ENCODE results near the gene NR1D1. TPM values are rescaled to one million over a fixed set of nuclear protein-coding genes. Genes with fewer than 3 reads are reported as not detected.

NR1D1 gene
- total and polyA plus RNA-seq, 2 of the 13 experiments (the other 11 are each of a cell fraction or from before 2014, with no cell fraction given): 2.1 to 2.7 TPM

DNA sequence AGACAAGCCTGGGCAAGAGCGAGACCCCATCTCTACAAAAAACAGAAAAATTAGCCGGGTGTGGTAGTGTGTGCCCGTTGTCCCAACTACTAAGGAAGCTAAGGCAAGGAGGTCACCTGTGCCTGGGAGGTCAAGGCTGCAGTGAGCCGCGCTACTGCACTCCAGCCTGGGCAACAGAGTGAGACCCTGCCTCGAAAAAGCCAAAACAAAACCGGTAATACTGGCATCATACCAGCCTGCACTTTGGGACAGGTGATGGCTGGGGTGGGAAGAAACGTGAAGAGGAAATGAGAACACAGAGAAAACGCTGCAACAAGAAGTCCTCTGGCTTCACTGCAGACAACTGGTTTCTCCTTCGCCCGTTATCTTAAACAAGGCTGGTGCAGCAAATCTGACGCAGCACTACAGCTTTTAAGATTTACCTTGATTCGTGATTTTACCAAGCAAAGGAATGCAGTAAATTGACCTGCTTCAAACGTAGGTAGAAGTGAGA lies 39.2 kb upstream of the NR1D1 start (continued):
- TF ChIP-seq, protein P1, sequence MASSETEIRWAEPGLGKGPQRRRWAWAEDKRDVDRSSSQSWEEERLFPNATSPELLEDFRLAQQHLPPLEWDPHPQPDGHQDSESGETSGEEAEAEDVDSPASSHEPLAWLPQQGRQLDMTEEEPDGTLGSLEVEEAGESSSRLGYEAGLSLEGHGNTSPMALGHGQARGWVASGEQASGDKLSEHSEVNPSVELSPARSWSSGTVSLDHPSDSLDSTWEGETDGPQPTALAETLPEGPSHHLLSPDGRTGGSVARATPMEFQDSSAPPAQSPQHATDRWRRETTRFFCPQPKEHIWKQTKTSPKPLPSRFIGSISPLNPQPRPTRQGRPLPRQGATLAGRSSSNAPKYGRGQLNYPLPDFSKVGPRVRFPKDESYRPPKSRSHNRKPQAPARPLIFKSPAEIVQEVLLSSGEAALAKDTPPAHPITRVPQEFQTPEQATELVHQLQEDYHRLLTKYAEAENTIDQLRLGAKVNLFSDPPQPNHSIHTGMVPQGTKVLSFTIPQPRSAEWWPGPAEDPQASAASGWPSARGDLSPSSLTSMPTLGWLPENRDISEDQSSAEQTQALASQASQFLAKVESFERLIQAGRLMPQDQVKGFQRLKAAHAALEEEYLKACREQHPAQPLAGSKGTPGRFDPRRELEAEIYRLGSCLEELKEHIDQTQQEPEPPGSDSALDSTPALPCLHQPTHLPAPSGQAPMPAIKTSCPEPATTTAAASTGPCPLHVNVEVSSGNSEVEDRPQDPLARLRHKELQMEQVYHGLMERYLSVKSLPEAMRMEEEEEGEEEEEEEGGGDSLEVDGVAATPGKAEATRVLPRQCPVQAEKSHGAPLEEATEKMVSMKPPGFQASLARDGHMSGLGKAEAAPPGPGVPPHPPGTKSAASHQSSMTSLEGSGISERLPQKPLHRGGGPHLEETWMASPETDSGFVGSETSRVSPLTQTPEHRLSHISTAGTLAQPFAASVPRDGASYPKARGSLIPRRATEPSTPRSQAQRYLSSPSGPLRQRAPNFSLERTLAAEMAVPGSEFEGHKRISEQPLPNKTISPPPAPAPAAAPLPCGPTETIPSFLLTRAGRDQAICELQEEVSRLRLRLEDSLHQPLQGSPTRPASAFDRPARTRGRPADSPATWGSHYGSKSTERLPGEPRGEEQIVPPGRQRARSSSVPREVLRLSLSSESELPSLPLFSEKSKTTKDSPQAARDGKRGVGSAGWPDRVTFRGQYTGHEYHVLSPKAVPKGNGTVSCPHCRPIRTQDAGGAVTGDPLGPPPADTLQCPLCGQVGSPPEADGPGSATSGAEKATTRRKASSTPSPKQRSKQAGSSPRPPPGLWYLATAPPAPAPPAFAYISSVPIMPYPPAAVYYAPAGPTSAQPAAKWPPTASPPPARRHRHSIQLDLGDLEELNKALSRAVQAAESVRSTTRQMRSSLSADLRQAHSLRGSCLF (CRISPR knock-in tag; IDR thresholded peaks at IDR 0.05; ENCODE audit: borderline replicate concordance): 0 out of 2 replicates have a peak, but pooled peaks have one; percentile 76
- TF ChIP-seq ZNF296 (CRISPR knock-in tag; conservative IDR thresholded peaks at IDR 0.05): no peak
- no peak for TF ChIP-seq ZFP36L1 (CRISPR knock-in tag; IDR thresholded peaks at IDR 0.05)
- 0 out of 2 replicates have a peak, but pooled peaks have one; percentile 3 for TF ChIP-seq ZNF564 (CRISPR knock-in tag; IDR thresholded peaks at IDR 0.05)
- TF ChIP-seq ZNF432 (CRISPR knock-in tag; IDR thresholded peaks at IDR 0.05; ENCODE audit: borderline replicate concordance): no peak
- TF ChIP-seq FOXJ3 (CRISPR knock-in tag; IDR thresholded peaks at IDR 0.05; ENCODE audit: borderline replicate concordance): no peak
- TF ChIP-seq MAFF (IDR thresholded peaks at IDR 0.05; ENCODE audit: low read depth, low read length): no peak
- TF ChIP-seq XBP1 (CRISPR knock-in tag; IDR thresholded peaks at IDR 0.05): no peak
- TF ChIP-seq EZH2 (conservative IDR thresholded peaks at IDR 0.05; ENCODE audit: low read depth, low read length): no peak
- TF ChIP-seq, protein P2, sequence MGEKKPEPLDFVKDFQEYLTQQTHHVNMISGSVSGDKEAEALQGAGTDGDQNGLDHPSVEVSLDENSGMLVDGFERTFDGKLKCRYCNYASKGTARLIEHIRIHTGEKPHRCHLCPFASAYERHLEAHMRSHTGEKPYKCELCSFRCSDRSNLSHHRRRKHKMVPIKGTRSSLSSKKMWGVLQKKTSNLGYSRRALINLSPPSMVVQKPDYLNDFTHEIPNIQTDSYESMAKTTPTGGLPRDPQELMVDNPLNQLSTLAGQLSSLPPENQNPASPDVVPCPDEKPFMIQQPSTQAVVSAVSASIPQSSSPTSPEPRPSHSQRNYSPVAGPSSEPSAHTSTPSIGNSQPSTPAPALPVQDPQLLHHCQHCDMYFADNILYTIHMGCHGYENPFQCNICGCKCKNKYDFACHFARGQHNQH (CRISPR knock-in tag; IDR thresholded peaks at IDR 0.05): peak; percentile 58; the same call in 1 of the 2 replicates
- no peak for TF ChIP-seq CREB1 (IDR thresholded peaks at IDR 0.05)
- TF ChIP-seq CREB1 (CRISPR knock-in tag; IDR thresholded peaks at IDR 0.05): no peak
- TF ChIP-seq TCF12 (IDR thresholded peaks at IDR 0.05): no peak
- no peak for TF ChIP-seq TCF12 (CRISPR knock-in tag; IDR thresholded peaks at IDR 0.05)
- 0 out of 2 replicates have a peak, but pooled peaks have one; percentile 65 for TF ChIP-seq KDM4B (CRISPR knock-in tag; IDR thresholded peaks at IDR 0.05)
- TF ChIP-seq, protein P3, sequence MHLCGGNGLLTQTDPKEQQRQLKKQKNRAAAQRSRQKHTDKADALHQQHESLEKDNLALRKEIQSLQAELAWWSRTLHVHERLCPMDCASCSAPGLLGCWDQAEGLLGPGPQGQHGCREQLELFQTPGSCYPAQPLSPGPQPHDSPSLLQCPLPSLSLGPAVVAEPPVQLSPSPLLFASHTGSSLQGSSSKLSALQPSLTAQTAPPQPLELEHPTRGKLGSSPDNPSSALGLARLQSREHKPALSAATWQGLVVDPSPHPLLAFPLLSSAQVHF (CRISPR knock-in tag; IDR thresholded peaks at IDR 0.05): no peak
- no peak for TF ChIP-seq ZNF543 (CRISPR knock-in tag; IDR thresholded peaks at IDR 0.05)
- TF ChIP-seq, protein P4, sequence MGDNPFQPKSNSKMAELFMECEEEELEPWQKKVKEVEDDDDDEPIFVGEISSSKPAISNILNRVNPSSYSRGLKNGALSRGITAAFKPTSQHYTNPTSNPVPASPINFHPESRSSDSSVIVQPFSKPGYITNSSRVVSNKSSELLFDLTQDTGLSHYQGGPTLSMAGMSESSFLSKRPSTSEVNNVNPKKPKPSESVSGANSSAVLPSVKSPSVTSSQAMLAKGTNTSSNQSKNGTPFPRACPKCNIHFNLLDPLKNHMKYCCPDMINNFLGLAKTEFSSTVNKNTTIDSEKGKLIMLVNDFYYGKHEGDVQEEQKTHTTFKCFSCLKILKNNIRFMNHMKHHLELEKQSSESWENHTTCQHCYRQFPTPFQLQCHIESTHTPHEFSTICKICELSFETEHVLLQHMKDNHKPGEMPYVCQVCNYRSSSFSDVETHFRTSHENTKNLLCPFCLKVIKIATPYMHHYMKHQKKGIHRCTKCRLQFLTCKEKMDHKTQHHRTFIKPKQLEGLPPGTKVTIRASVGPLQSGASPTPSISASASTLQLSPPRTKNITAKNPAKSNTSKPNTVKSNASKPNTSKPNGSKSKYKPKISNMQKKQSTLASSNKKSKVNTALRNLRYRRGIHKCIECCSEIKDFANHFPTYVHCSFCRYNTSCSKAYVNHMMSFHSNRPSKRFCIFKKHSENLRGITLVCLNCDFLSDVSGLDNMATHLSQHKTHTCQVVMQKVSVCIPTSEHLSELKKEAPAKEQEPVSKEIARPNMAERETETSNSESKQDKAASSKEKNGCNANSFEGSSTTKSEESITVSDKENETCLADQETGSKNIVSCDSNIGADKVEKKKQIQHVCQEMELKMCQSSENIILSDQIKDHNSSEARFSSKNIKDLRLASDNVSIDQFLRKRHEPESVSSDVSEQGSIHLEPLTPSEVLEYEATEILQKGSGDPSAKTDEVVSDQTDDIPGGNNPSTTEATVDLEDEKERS (CRISPR knock-in tag; IDR thresholded peaks at IDR 0.05): peak; percentile 68
- TF ChIP-seq, protein P5, sequence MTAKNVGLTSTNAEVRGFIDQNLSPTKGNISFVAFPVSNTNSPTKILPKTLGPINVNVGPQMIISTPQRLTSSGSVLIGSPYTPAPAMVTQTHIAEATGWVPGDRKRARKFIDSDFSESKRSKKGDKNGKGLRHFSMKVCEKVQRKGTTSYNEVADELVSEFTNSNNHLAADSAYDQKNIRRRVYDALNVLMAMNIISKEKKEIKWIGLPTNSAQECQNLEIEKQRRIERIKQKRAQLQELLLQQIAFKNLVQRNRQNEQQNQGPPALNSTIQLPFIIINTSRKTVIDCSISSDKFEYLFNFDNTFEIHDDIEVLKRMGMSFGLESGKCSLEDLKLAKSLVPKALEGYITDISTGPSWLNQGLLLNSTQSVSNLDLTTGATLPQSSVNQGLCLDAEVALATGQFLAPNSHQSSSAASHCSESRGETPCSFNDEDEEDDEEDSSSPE (CRISPR knock-in tag; IDR thresholded peaks at IDR 0.05): peak; percentile 50; the same call in 1 of the 2 replicates
- TF ChIP-seq DPF2 (CRISPR knock-in tag; IDR thresholded peaks at IDR 0.05; ENCODE audit: borderline replicate concordance, low read depth): no peak
